HL-60 (cell line): ENCODE results near the gene ERC2.

Source experiments
- CTCF ChIP-seq: IDR thresholded peaks from one replicate; pipeline ENCODE4 v1.5.1; 2011; ENCODE audit warnings: low read length, control low read depth, inconsistent platforms; ENCODE audit not compliant: insufficient read depth
- POLR2AphosphoS5 ChIP-seq: IDR thresholded peaks from 2 replicates; pipeline ENCODE4 v1.6.1; 2012; ENCODE audit warnings: low read depth
- REST ChIP-seq: IDR thresholded peaks from 2 replicates; pipeline ENCODE4 v1.6.1; 2012; ENCODE audit warnings: low read depth; ENCODE audit not compliant: insufficient replicate concordance
- SPI1 ChIP-seq: IDR thresholded peaks from 2 replicates; pipeline ENCODE4 v1.6.1; 2012; ENCODE audit warnings: low read depth, mild to moderate bottlenecking, borderline replicate concordance

- TF ChIP-seq CTCF = no peak
- no peak for TF ChIP-seq REST
- TF ChIP-seq POLR2AphosphoS5 = no peak
- TF ChIP-seq SPI1 = no peak
Observed at GRCh38 chr3:55611121-55611520, 857.1 kb downstream of the ERC2 start.
